SU-DHL-6 (cell line): ENCODE measurements around the gene ZNF536.

Experiments used
- H2AFZ ChIP-seq: fragments of 200-600 bp; sonication (generic); 2 replicates; pipeline ENCODE4 v1.6.1; 2014; ENCODE audit warnings: low read depth, mild to moderate bottlenecking, moderate library complexity, mixed read lengths, antibody characterized with exemption, low read length; ENCODE audit not compliant: severe bottlenecking
- H3F3A ChIP-seq: fragments of 200-600 bp; shearing (Covaris generic); 2 replicates; pipeline ENCODE4 v1.6.0; 2016; ENCODE audit warnings: antibody characterized with exemption, mild to moderate bottlenecking; ENCODE audit not compliant: insufficient read depth
- H3K27ac ChIP-seq: fragments of 200-600 bp; sonication (generic); 2 replicates; pipeline ENCODE4 v1.5.1; 2016; ENCODE audit warnings: low read depth, mild to moderate bottlenecking, low read length, moderate library complexity, mixed read lengths
- H3K27me3 ChIP-seq: fragments of 200-600 bp; sonication (generic), shearing (Covaris generic); 2 replicates; pipeline ENCODE4 v1.6.0; 2014; ENCODE audit warnings: mild to moderate bottlenecking, low read length
- H3K36me3 ChIP-seq: fragments of 200-600 bp; sonication (generic); 2 replicates; pipeline ENCODE4 v1.6.1; 2014; ENCODE audit warnings: mild to moderate bottlenecking, low read length, mixed read lengths
- H3K4me2 ChIP-seq: fragments of 300-600, 200-600 bp; shearing (Covaris generic), sonication (generic); 2 replicates; pipeline ENCODE4 v1.6.0; 2014; ENCODE audit warnings: low read length, low read depth, mild to moderate bottlenecking; ENCODE audit not compliant: poor library complexity, severe bottlenecking
- H3K4me3 ChIP-seq: fragments of 200-600 bp; sonication (generic); 2 replicates; pipeline ENCODE4 v1.5.1; 2014; ENCODE audit warnings: antibody characterized with exemption, low read length, mild to moderate bottlenecking, mixed read lengths; ENCODE audit not compliant: insufficient read depth, poor library complexity, severe bottlenecking
- H3K79me2 ChIP-seq: fragments of 200-600 bp; sonication (generic); 2 replicates; pipeline ENCODE4 v1.6.1; 2014; ENCODE audit warnings: mild to moderate bottlenecking, low read length, moderate library complexity; ENCODE audit not compliant: insufficient read depth
- H3K9ac ChIP-seq: fragments of 200-600 bp; sonication (generic); 2 replicates; pipeline ENCODE4 v1.7.0; 2014; ENCODE audit warnings: mild to moderate bottlenecking, low read length
- H3K9me2 ChIP-seq: fragments of 200-600 bp; sonication (generic); replicated peaks from 2 replicates; pipeline ENCODE4 v1.6.1; 2014; ENCODE audit warnings: low read length; ENCODE audit not compliant: insufficient read depth
- H3K9me3 ChIP-seq: fragments of 200-600 bp; sonication (generic); 2 replicates; pipeline ENCODE4 v1.6.1; 2014; ENCODE audit warnings: low read length, mixed read lengths; ENCODE audit not compliant: insufficient read depth
- H4K20me1 ChIP-seq: fragments of 200-600 bp; sonication (generic); 2 replicates; pipeline ENCODE4 v1.6.1; 2014; ENCODE audit warnings: low read depth, mild to moderate bottlenecking, antibody characterized with exemption, low read length, moderate library complexity, mixed read lengths
- CTCF ChIP-seq: fragments of 200-600 bp; sonication (generic); IDR thresholded peaks from one replicate; pipeline ENCODE4 v1.5.1; 2017; ENCODE audit warnings: antibody characterized with exemption, mild to moderate bottlenecking, low read length, moderate library complexity; ENCODE audit not compliant: insufficient read depth, poor library complexity, severe bottlenecking
- EZH2phosphoT487 ChIP-seq: fragments of 200-600 bp; sonication (generic), shearing (Covaris generic); conservative IDR thresholded peaks from 2 replicates; pipeline ENCODE4 v1.6.1; 2018; ENCODE audit warnings: mild to moderate bottlenecking, antibody characterized with exemption, low read length, moderate library complexity, mixed read lengths

The ZNF536 gene

GRCh38 chr19:30606114-30607050 lies 234.2 kb downstream of the ZNF536 start:
- Histone ChIP-seq H3K9me3 (no peaks in the 10 kb centered on the region), H4K20me1 (no peaks in the 10 kb centered on the region), H3K4me3 (no peak overlapping the region), H3K27me3 (no peaks in the 10 kb centered on the region), H3K79me2 (no peaks in the 10 kb centered on the region), H3F3A (no peaks in the 10 kb centered on the region), H2AFZ (no peak overlapping the region), H3K9me2 (no peaks in the 10 kb centered on the region), H3K4me2 (no peak overlapping the region), H3K27ac (no peak overlapping the region), H3K36me3 (no peaks in the 10 kb centered on the region), H3K9ac (no peak overlapping the region)
- TF ChIP-seq EZH2phosphoT487 = no peak
- no peak for TF ChIP-seq CTCF
